Liver (tissue), 9 donors: Measurements from ENCODE around the gene RABEP1. TPM values are rescaled to one million over a fixed set of nuclear protein-coding genes. Genes with fewer than 3 reads are reported as not detected.

ENCODE experiments used
- DNase-seq: peaks from one replicate; pipeline ENCODE4 v3.0.0-alpha.2; 2017; ENCODE audit warnings: low spot score
- H3K27ac ChIP-seq, 2 donors: one replicate each; pipeline ENCODE4 v1.7.0; 2013; ENCODE audit warnings: inconsistent platforms in 2 of 2, low read length in 2 of 2, control low read depth in 1 of 2, low read depth in 1 of 2, mild to moderate bottlenecking in 1 of 2
- H3K27me3 ChIP-seq, 4 donors: one replicate each; pipeline versions ENCODE4 v1.6.1 to v1.7.0; 2013; ENCODE audit warnings: low read length in 3 of 4, inconsistent platforms in 1 of 4, mild to moderate bottlenecking in 1 of 4, moderate library complexity in 1 of 4; ENCODE audit not compliant: control insufficient read depth in 4 of 4, insufficient read depth in 4 of 4
- H3K36me3 ChIP-seq, 4 donors: one replicate each; pipeline versions ENCODE4 v1.6.1 to v1.7.0; 2013; ENCODE audit warnings: low read length in 3 of 4, mild to moderate bottlenecking in 3 of 4, low read depth in 1 of 4, moderate library complexity in 1 of 4; ENCODE audit not compliant: control insufficient read depth in 4 of 4, insufficient read depth in 3 of 4
- H3K4me1 ChIP-seq, 4 donors: one replicate each; pipeline versions ENCODE4 v1.6.1 to v1.7.0; 2013; ENCODE audit warnings: low read length in 3 of 4, mild to moderate bottlenecking in 3 of 4, moderate library complexity in 1 of 4; ENCODE audit not compliant: control insufficient read depth in 4 of 4, insufficient read depth in 4 of 4
- H3K4me3 ChIP-seq, 3 donors: one replicate each; pipeline versions ENCODE4 v1.6.1 to v1.7.0; 2013; ENCODE audit warnings: low read length in 3 of 3, control low read depth in 1 of 3, low read depth in 1 of 3, mild to moderate bottlenecking in 1 of 3
- H3K9ac ChIP-seq, 2 donors: one replicate each; pipeline ENCODE4 v1.7.0; 2013; ENCODE audit warnings: low read length in 2 of 2, mild to moderate bottlenecking in 2 of 2, moderate library complexity in 2 of 2, control low read depth in 1 of 2, low read depth in 1 of 2
- H3K9me3 ChIP-seq, 4 donors: one replicate each; pipeline versions ENCODE4 v1.6.1 to v1.7.0; 2013; ENCODE audit warnings: low read length in 3 of 4; ENCODE audit not compliant: control insufficient read depth in 4 of 4
- FOXA2 ChIP-seq: IDR thresholded peaks from 2 replicates; pipeline ENCODE4 v1.6.1; 2016; ENCODE audit warnings: antibody characterized with exemption
- GABPA ChIP-seq, 2 donors: IDR thresholded peaks in 1 of 2; conservative IDR thresholded peaks in 1 of 2; 2 replicates each; pipeline ENCODE4 v1.6.1; 2016; ENCODE audit warnings: antibody characterized with exemption in 2 of 2, mild to moderate bottlenecking in 1 of 2, moderate library complexity in 1 of 2
- HNF4A ChIP-seq, 2 donors: conservative IDR thresholded peaks; 2 replicates each; pipeline ENCODE4 v1.6.1; 2016; ENCODE audit warnings: antibody characterized with exemption in 2 of 2, mild to moderate bottlenecking in 2 of 2
- HNF4G ChIP-seq: IDR thresholded peaks from 2 replicates; pipeline ENCODE4 v1.6.1; 2016; ENCODE audit warnings: antibody characterized with exemption
- JUND ChIP-seq, 2 donors: IDR thresholded peaks; 2 replicates each; pipeline ENCODE4 v1.6.1; 2016; ENCODE audit warnings: antibody characterized with exemption in 2 of 2
- NR2F2 ChIP-seq: IDR thresholded peaks from 2 replicates; pipeline ENCODE4 v1.6.1; 2016; ENCODE audit warnings: antibody characterized with exemption
- RXRA ChIP-seq, 2 donors: IDR thresholded peaks; 2 replicates each; pipeline ENCODE4 v1.6.1; 2017 to 2018; ENCODE audit warnings: antibody characterized with exemption in 2 of 2, mild to moderate bottlenecking in 1 of 2
- SP1 ChIP-seq: IDR thresholded peaks from 2 replicates; pipeline ENCODE4 v1.6.1; 2018; ENCODE audit warnings: antibody characterized with exemption, mild to moderate bottlenecking
- TAF1 ChIP-seq: conservative IDR thresholded peaks from 2 replicates; pipeline ENCODE4 v1.6.1; 2016; ENCODE audit warnings: antibody characterized with exemption, mild to moderate bottlenecking
- YY1 ChIP-seq: IDR thresholded peaks from 2 replicates; pipeline ENCODE4 v1.6.1; 2016; ENCODE audit warnings: antibody characterized with exemption, mild to moderate bottlenecking
- WGBS: extraction: QIAGEN DNeasy Blood & Tissue Kit; methylation state at CpG from one replicate; pipeline ENCODE4 v1.1.7; 2013; 5-methylcytosine and 5-hydroxymethylcytosine counted together
- polyA plus RNA-seq, 2 donors: library from polyadenylated mRNA; stranded (reverse) in 1 of 2; unstranded in 1 of 2; fragments of 200-250 nt in 1 of 2; fragments of >200 nt in 1 of 2; fragmentation: Nextera tagmentation in 1 of 2; extraction: Ambion mirVana in 1 of 2; gene quantifications; one replicate each; pipeline versions ENCODE4 v1.2.1 to v1.2.3, GENCODE V29; 2013 to 2015
- total RNA-seq, 2 donors: library from RNA; depleted of rRNA; stranded (reverse); fragments of >200 nt; gene quantifications; one replicate each; pipeline ENCODE4 v1.2.3, GENCODE V29; 2014
- TF ChIP-seq, protein P1 (sequence below): IDR thresholded peaks from 2 replicates; pipeline ENCODE4 v1.6.1; 2016; ENCODE audit warnings: antibody characterized with exemption
- TF ChIP-seq, protein P2 (sequence below): IDR thresholded peaks from 2 replicates; pipeline ENCODE4 v1.6.1; 2016; ENCODE audit warnings: antibody characterized with exemption
- TF ChIP-seq, protein P3 (sequence below): IDR thresholded peaks from 2 replicates; pipeline ENCODE4 v1.6.1; 2016; ENCODE audit warnings: antibody characterized with exemption
- TF ChIP-seq, protein P4 (sequence below): fragments of 150-350 bp; IDR thresholded peaks from 2 replicates; pipeline ENCODE4 v1.5.1; 2017; ENCODE audit warnings: improper control_type of control experiment, low read depth, low read length; ENCODE audit not compliant: missing input control
- TF ChIP-seq, protein P5 (sequence below): IDR thresholded peaks from 2 replicates; pipeline ENCODE4 v1.6.1; 2016; ENCODE audit warnings: antibody characterized with exemption, mild to moderate bottlenecking
- donor health status: healthy.
- donor health status: healthy.
- donor health status: healthy.
- donor health status: healthy.
- donor health status: healthy.

Gene RABEP1
- total and polyA plus RNA-seq, 4 donors, result 13.3 to 26.6 (median 20.6) TPM

DNA sequence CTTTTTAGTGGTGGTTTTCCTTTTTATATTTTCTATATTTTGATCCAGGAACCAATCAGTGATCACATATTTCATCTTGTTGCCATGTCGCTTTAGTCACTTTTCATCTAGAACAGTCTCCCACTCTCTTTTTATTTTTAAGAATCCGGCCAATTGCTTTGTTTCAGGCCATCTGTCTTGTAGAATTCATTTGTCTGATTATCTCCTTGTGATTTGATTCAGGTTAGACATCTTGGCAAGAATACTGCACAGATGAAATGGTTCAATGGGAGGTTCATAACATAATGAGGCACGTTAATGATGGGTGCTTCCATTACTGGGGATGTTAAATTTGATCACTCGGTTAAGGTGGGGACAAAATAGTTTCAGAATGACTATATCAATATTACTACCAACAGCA is 88.3 kb downstream of the RABEP1 start:
- WGBS, result 97% methylated on average over 4 of the region's 4 CpGs
- no peak overlapping the region for H3K4me3 ChIP-seq
- no peak overlapping the region for H3K9ac ChIP-seq
- no peaks in the 10 kb centered on the region for H3K9me3 ChIP-seq
- H3K27me3 ChIP-seq, result no peaks in the 10 kb centered on the region
- no peak for DNase-seq
- no peaks in the 10 kb centered on the region for H3K4me1 ChIP-seq
- no peak overlapping the region for H3K27ac ChIP-seq
- H3K36me3 ChIP-seq, result peaks cover 5 to 60% (median 38%) of the 10 kb centered on the region in 4 donors
- TF ChIP-seq, protein P1, sequence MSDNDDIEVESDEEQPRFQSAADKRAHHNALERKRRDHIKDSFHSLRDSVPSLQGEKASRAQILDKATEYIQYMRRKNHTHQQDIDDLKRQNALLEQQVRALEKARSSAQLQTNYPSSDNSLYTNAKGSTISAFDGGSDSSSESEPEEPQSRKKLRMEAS, result no peak
- TF ChIP-seq TAF1, result no peak
- TF ChIP-seq HNF4A (conservative IDR thresholded peaks at IDR 0.05), result no peak
- no peak for TF ChIP-seq HNF4G
- no peak for TF ChIP-seq JUND (IDR thresholded peaks at IDR 0.05)
- TF ChIP-seq RXRA (IDR thresholded peaks at IDR 0.05), result no peak
- TF ChIP-seq, protein P2, sequence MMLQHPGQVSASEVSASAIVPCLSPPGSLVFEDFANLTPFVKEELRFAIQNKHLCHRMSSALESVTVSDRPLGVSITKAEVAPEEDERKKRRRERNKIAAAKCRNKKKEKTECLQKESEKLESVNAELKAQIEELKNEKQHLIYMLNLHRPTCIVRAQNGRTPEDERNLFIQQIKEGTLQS, result no peak
- no peak for TF ChIP-seq YY1
- TF ChIP-seq, protein P3, sequence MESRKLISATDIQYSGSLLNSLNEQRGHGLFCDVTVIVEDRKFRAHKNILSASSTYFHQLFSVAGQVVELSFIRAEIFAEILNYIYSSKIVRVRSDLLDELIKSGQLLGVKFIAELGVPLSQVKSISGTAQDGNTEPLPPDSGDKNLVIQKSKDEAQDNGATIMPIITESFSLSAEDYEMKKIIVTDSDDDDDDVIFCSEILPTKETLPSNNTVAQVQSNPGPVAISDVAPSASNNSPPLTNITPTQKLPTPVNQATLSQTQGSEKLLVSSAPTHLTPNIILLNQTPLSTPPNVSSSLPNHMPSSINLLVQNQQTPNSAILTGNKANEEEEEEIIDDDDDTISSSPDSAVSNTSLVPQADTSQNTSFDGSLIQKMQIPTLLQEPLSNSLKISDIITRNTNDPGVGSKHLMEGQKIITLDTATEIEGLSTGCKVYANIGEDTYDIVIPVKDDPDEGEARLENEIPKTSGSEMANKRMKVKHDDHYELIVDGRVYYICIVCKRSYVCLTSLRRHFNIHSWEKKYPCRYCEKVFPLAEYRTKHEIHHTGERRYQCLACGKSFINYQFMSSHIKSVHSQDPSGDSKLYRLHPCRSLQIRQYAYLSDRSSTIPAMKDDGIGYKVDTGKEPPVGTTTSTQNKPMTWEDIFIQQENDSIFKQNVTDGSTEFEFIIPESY, result no peak
- TF ChIP-seq SP1, result no peak
- TF ChIP-seq NR2F2, result no peak

DNA sequence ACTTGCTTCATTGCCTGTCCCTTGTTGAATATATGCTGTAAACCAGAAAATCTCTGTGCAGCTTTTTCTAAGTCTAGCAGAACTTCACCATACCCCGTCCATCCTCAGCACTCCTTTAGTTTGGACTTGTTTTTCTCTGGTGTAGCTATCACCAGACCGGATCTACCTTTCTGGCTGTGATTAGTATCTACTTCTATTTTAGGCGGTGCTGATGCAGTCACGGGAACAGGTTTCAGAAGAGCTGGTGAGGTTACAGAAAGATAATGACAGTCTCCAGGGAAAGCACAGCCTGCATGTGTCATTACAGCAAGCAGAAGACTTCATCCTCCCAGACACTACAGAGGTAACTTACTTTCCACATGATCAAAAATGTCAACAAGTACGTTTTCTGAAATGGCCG is 91.0 kb downstream of the RABEP1 start:
- DNase-seq, result no peak
- H3K4me1 ChIP-seq, result no peaks in the 10 kb centered on the region
- H3K36me3 ChIP-seq, result peaks cover 4 to 56% (median 41%) of the 10 kb centered on the region in 4 donors
- H3K27ac ChIP-seq, result no peak overlapping the region
- H3K27me3 ChIP-seq, result no peaks in the 10 kb centered on the region
- H3K9ac ChIP-seq, result no peak overlapping the region
- H3K9me3 ChIP-seq, result no peaks in the 10 kb centered on the region
- H3K4me3 ChIP-seq, result no peak overlapping the region
- TF ChIP-seq RXRA (IDR thresholded peaks at IDR 0.05), result no peak
- TF ChIP-seq HNF4G, result no peak
- TF ChIP-seq YY1, result no peak
- TF ChIP-seq FOXA2, result no peak
- TF ChIP-seq, protein P1, result no peak
- WGBS, result 83% methylated on average over 6 of the region's 6 CpGs

DNA sequence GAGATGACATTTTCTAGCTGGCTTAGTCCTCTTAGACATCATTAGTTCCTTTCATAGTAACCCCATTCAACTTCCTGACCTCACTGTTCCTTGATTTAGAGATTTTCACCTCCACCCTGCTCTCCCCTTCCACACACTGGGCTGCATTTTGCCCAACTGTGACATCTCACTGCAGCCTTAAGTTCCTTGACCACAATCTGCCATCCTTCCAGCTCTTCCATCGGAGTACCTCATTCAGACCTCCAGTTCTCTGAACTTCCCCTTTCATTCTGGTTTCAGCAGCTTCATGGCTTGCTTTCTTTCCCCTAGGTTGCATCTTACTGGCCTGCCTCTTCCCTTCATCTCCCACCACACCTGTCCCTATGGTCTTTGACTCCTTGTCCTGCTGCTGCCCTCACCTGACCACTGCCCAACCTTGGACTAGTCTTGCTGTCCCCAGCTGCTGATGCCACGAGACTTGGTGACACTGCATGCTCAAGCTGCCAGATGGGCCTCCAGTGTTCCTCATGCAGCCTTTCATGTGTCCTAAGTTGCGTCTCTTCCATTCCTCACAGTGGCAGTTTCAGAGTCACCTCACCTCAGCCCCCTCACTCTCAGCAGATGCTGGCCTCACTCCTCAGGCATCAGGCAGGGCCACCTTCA is 96.6 kb downstream of the RABEP1 start:
- Histone ChIP-seq H3K27me3 (no peaks in the 10 kb centered on the region), H3K9ac (no peak overlapping the region), H3K36me3 (peaks cover 1 to 68% (median 57%) of the 10 kb centered on the region in 4 donors), H3K27ac (no peak overlapping the region), H3K9me3 (no peaks in the 10 kb centered on the region), H3K4me1 (no peaks in the 10 kb centered on the region), H3K4me3 (no peak overlapping the region)
- no peak for DNase-seq
- TF ChIP-seq NR2F2, result no peak
- TF ChIP-seq RXRA (IDR thresholded peaks at IDR 0.05), result no peak
- TF ChIP-seq, protein P4, sequence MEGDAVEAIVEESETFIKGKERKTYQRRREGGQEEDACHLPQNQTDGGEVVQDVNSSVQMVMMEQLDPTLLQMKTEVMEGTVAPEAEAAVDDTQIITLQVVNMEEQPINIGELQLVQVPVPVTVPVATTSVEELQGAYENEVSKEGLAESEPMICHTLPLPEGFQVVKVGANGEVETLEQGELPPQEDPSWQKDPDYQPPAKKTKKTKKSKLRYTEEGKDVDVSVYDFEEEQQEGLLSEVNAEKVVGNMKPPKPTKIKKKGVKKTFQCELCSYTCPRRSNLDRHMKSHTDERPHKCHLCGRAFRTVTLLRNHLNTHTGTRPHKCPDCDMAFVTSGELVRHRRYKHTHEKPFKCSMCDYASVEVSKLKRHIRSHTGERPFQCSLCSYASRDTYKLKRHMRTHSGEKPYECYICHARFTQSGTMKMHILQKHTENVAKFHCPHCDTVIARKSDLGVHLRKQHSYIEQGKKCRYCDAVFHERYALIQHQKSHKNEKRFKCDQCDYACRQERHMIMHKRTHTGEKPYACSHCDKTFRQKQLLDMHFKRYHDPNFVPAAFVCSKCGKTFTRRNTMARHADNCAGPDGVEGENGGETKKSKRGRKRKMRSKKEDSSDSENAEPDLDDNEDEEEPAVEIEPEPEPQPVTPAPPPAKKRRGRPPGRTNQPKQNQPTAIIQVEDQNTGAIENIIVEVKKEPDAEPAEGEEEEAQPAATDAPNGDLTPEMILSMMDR, result no peak
- no peak for TF ChIP-seq GABPA (IDR thresholded peaks at IDR 0.05 in 1 of 2, conservative IDR thresholded peaks at IDR 0.05 in 1 of 2)
- TF ChIP-seq, protein P1, result no peak
- TF ChIP-seq, protein P5, sequence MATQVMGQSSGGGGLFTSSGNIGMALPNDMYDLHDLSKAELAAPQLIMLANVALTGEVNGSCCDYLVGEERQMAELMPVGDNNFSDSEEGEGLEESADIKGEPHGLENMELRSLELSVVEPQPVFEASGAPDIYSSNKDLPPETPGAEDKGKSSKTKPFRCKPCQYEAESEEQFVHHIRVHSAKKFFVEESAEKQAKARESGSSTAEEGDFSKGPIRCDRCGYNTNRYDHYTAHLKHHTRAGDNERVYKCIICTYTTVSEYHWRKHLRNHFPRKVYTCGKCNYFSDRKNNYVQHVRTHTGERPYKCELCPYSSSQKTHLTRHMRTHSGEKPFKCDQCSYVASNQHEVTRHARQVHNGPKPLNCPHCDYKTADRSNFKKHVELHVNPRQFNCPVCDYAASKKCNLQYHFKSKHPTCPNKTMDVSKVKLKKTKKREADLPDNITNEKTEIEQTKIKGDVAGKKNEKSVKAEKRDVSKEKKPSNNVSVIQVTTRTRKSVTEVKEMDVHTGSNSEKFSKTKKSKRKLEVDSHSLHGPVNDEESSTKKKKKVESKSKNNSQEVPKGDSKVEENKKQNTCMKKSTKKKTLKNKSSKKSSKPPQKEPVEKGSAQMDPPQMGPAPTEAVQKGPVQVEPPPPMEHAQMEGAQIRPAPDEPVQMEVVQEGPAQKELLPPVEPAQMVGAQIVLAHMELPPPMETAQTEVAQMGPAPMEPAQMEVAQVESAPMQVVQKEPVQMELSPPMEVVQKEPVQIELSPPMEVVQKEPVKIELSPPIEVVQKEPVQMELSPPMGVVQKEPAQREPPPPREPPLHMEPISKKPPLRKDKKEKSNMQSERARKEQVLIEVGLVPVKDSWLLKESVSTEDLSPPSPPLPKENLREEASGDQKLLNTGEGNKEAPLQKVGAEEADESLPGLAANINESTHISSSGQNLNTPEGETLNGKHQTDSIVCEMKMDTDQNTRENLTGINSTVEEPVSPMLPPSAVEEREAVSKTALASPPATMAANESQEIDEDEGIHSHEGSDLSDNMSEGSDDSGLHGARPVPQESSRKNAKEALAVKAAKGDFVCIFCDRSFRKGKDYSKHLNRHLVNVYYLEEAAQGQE, result no peak
- WGBS, result 93% methylated on average over 3 of the region's 3 CpGs
